DMS114 treated with DMSO at 0.1 percent for 48 hours (cell line): ENCODE measurements around the gene SMARCA5.

ENCODE experiments used
- DNase-seq: peaks from one replicate; lab custom pipeline; 2025; ENCODE audit not compliant: unreplicated experiment; lab: John Stamatoyannopoulos, UW

SMARCA5 gene

DNA sequence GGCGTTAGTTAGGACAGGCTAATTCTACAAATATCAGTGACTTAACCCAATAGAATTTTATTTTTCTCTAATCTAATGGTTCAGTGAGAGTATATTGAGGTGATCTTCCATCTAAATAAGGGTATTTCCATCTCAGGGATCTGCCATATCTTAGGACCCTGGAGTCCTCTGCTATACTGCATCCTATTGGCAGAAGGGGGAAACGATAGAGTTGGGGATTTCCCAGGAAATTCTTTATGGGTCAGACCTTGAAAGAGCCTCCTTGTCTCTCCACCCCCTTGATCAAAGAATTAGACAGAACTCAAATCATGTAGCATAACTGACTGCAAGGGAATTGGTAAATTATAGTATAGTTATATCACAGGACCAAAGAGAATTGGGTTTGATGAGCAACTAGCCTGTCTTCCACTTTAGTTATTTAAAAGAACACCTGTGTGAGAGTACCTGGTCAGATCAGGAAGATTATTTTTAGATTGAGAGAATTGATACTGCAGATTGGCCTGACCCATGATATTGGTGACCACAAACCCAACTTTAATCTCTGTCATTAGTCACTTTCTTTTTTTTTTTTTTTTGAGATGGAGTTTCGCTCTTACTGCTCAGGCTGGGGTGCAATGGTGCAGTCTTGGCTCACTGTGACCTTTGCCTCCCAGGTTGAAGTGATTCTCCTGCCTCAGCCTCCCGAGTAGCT lies 25.6 kb downstream of the SMARCA5 start:
- no peak for DNase-seq

DNA sequence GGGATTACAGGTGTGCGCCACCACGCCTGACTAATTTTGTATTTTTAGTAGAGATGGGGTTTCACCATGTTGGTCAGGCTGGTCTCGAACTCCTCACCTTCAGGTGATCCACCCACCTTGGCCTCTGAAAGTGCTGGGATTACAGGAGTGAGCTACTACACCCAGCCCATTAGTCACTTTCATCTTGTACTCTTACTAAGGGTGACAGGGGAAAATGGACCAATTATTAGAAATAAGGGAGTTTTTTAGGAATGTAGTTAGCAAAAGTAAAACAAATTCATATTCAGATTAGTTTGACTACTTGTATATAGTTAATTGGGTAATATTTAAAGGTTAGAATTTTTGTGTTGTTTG lies 26.1 kb downstream of the SMARCA5 start:
- no peak for DNase-seq

DNA sequence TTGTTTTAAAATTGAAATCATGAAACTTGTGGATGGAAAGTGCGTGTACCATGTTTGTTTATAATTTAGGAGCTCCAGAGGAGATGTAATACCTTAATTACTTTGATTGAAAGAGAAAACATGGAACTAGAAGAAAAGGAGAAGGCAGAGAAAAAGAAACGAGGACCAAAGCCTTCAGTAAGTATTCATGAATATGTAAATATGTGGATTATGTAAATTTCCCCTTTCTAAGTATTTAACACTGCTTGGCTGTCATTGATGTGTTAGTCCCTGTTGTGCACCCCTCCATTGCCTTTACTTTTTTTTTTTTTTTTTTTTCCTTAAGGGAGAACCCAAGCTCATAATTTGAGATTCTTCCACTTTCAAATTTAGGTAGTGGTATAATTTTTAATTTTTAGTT lies 36.4 kb downstream of the SMARCA5 start:
- no peak for DNase-seq

DNA sequence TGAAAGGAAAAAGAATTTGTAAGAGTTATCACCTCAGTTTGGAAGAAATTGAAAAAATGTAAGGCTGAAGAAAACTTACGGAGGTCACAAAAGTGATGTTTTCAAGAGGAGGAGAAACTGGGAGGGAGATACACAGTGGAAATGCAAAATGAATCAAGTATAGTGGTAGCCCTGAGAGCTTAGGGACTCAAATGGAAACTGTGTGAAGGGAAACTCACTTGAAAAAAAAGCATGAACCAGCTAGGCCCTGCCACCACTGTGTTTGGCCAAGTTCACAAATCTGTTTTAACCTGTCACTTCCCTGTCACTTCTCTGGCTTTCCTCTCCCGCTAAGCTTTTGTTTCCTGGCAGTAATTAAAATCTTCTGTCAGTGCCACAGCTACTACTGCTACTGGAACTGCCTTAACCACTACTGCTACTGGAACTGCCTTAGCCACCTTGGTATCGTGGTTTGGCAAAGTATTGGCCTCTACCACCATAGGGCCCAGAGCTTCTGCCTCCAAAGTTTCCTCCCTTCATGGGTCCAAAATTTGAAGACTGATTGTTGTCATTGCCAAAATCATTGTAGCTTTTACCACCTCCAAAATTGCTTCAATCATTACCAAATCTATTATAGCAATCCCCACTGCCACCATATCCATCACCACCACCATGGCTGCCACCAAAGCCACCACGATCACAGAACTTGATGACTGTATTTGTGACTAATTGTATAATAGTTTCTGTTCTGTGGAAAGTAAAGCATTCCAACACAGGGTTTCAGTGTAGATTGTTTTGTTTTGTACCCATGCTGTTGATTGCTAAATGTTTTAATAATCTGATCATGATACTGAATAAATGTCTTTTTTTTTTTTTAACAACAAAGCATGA lies 41.5 kb downstream of the SMARCA5 start:
- DNase-seq = no peak

DNA sequence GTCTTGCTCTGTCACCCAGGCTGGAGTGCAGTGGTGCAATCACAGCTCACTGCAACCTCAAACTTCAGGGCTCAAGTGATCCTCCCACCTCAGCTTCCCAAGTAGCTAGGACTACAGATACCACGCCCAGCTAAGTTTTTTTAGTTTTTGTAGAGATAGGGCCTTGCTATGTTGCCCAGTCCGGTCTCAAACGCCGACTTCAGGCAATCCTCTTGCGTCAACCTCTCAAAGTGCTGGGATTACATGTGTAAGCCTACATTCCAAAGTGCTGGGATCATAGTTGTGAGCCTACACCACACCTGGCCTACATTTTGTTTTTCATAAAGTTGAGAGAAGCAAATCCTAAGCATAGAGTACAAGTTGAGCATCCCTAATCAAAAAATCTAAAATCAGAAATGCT lies 42.2 kb downstream of the SMARCA5 start:
- DNase-seq = no peak

DNA sequence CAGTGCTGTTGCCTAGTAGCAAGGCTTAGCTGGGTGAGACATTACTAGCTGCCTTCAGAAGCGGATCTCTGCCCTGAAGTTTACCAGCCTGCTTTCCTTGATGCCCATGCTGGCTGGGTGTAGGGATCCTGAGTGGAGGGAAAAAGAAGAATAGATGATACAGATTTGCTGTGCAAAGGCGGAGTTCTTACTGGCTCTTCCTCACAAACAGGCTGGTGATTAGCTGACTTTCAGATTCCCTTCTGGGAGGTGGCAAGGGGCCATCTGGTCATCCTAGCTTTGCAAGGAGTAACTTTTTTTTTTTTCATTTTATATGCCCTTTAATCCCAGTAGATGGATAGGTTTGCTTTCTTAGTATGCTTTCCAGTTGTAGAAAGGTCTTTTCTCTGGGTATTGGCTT lies 44.8 kb downstream of the SMARCA5 start:
- no peak for DNase-seq

DNA sequence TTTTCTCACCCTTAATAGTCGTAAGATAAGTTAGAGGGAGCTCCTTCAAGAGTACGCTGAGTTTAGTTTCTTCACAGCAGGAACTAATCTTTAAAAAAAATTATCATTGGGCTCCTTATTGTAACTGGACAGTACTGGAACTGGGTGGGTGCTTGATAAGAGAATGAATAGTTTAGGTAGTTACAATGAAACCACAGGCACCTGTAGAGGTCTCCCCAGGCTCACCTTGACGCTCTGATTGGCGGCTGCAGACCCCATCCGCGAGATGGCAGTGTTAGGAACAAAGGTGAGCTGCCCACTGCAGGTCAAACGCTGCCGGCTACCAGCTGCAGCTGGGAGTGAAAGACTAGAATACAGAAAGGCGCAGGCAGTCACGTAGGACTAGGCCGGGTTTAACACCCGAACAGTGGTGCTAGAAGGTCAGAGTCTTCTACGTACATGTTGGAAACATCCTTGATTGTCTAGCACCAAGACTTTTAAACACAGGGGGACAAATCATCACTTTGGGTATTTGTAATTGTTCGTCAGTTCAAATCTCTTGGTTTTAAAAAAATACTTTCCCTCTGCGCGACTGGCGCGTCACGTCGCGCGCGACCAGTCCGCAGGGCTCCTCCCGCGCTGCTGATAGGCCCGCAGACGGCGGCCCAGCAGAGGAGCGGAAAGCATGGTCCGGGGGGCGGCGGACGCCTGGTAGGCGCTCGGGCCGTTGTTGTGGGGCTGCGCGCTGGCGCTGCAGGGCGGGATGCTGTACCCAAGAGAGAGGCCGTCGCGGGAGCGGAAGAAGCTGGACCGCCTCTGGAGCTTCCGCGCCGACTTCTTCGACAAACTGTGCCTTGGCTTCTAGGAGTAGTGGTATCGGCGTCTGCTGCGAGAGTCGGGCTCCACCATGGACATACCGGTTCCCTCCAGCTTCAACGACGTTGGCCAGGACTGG lies 45.6 kb downstream of the SMARCA5 start:
- peak; percentile 49 for DNase-seq

DNA sequence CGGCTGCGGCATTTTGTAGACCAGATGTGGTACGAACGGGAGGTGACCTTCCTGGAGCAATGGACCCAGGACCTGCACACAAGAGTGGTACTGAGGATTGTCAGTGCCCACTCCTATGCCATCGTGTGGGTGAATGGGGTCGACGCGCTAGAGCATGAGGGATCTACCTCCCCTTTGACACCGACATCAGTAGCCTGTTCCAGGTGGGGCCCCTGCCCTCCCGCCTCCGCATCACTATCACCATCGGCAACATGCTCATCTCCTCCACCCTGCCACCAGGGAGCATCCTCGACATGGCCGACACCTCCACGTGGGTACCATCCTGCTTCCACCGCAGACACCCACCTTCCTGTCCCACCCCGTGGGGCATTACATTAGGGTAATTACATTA lies 46.2 kb downstream of the SMARCA5 start:
- no peak for DNase-seq

DNA sequence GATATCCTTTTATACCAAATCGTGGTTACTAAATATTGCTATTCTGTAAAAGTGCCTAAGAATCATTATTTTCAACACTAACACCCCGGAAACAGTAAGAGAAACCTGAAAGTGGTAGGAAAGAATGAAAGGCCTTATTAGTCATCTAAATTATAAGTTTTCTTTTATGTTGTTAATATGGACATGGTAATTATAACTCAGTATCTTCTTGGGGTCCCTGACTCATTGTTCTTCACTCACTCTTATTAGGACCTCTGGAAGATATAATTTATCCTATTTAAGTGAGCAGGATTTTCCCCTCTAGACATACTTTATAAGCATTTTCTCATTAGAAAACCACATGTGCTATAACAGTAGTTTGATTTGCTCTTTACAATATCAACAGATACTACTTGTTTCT lies 51.0 kb downstream of the SMARCA5 start:
- DNase-seq = no peak

DNA sequence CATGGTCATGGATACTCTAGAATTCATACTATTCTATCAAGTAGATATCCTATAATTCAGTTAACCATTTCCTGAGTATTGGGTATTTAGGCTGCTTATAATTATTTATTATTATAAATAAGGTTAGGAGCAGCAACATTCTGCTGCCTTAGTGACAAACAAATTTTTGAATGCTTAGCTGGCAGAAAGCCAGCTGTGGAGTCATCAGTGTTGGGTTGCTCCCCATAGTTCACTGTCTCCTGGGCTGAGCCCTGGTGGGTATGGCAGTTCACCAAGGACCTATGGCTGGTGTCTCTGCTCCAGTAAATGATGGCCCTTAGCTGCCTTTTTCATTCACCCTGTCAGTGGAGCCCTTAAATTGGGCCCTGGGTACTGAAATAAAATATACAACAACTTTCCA lies 61.8 kb downstream of the SMARCA5 start:
- DNase-seq = no peak

DNA sequence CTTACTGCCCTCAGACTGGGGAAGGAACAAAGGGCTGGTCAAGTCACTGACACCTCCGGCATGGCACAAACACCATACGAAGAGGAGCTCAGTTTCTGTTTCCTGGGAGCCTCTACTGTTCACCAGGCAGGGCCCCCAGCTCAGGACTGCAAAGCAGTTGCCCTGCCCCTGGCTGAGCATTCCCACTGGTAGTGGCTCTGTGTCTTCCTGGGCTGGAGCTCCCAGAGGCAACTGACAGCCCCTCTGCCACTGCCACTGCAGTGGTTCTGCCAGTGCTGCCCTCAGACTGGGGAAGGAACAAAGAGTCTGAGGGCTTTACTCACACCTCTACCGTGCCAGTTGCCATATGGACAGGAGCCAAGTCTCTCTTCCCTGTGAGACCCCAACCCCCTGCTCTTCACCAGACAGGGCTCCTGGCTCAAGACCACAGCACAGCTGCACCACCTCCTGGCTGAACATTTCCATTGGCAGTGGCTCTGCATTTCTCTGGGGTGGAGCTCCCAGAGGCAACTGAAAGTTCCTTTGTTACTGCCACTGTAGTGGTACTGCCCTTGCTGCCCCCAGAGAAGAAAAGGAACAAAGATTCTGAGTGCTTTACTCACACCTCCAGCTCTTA lies 67.9 kb downstream of the SMARCA5 start:
- no peak for DNase-seq

DNA sequence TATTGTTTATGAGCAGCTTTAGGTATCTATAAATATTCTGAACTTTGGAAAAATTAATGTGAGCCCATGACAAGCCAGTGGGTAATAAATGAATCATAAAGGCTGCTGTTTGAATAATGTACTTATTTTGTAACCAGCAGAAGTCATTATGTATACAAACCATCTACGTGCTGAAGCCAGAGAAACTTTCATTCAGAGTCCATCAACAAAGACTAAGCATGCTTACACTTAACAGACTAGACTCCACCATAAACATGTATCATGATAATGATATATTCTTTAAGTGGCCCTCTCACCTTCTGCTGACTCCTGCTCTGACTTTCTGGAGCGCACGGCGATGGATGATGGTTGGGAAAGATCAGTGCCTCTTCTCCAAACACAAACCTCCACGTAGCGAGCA lies 72.0 kb downstream of the SMARCA5 start:
- no peak for DNase-seq

DNA sequence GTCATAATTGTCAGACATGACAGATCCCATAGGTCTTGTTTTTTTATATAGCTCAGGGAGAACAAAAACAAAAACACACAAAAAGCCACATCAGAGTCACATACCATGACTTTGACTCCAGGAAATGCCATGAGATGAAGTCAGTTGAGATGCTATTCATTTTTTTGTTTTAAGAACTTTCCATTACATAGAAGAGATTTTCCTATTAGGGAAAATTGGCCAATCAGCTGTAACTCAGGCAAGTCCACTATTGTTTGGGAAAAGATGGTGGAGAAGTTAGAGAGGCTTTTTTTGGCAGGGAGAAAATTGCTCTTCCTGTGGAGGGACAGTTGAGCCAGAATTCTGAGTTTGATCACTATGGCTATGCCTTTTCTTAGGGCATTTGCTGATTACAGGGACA lies 72.6 kb downstream of the SMARCA5 start:
- no peak for DNase-seq

DNA sequence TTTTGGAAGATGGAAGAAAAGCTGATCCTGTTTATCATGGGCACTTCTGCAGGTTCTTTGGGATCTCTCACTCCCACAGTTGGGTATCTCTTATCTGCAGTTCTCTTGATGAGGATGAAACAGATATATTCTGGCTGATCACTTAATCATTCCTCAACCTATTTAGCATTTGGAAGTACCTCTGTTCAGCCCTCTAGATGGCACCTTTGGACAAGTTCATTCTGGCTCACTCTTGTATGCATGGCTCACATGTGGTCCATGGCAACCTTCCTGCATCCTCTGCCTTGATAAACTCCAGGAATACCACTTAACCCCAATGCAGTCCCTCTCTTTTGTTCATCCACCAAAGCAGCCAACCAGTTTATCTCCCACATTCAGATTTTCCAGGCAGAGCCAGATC lies 74.2 kb downstream of the SMARCA5 start:
- DNase-seq = no peak

DNA sequence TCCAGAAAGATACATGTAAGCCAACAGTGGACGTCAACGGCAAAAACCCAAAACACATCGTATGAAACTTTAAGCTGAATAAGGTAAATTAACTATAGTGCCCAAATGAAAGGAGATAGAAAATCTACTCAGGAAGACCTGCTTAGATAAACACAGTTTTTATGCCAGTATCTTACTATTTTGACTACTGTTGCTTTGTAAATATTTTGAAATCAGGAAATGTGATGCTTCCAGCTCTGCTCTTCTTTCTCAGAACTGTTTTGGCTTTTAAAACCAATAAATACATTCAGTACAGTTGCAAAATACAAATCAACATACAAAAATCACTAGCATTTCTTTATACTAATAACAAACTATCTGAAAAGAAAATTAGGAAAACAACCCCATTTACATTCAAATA lies 83.8 kb downstream of the SMARCA5 start:
- no peak for DNase-seq

DNA sequence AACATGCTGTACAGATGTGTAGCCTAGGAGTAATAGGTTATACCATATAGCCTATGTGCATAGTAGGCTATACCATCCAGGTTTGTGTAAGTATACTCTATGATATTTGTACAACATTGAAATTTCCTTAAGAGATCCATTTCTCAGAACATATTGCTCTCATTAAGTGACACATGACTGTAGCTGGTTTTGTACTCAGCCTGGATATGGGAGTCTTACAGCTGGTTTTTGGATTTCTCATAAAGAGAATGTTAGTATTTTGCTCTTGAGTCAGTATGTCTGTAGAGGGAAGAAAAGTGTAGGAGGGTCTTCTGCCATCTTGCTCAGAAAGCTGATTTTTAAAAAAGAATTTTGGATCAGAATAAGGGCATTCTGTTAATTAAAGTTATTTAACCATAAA lies 85.3 kb downstream of the SMARCA5 start:
- DNase-seq = no peak

DNA sequence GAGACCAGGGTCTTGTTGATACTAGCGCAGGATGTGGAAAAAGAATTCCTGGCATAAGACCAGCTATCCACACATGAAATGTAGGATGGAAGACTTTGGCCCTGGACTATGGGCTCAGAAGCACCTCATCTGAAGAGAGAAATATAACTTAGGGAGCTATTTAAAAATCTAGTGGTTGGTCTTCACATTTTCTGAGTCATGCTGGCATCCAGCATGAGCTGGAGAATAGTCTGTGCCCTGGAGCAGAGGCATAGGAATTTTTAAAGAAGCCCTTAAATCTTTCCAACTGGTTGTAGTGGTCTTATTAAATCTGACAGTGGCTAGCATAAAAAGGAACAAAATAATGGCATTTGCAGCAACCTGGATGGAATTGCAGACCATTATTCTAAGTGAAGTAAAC lies 86.3 kb downstream of the SMARCA5 start:
- DNase-seq = no peak

DNA sequence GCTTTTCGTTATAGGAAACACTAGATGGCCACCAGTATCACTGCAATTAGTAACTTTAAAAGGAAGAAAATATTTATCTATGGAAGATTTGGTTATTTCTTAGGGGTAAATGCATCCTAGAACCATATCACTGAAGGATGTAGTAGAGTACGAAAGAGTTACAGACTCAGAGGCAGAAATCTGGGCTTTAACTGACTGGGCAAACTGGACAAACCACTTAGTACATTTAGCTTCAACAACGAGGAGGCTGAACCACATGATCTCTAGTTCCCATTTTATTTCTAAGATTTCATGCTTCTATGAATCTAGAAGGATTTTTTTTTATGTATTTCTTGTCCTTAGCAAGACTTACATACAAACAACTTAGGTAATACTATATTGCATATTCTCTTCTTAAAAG lies 93.0 kb downstream of the SMARCA5 start:
- no peak for DNase-seq
